CD4-positive, alpha-beta T cell treated with Interferon gamma for 1 hour (primary cell): ENCODE data around the gene STIM1.
"Not testable (repeated sequence)": the region's sequence is repeated elsewhere in the genome, so short reads cannot be mapped to it uniquely, and the experiment has no call there.

ENCODE experiments used
- DNase-seq: peaks from one replicate; pipeline ENCODE4 v3.0.0-alpha.2; 2020

The STIM1 gene

GRCh38 chr11:3989921-3990290, 134.4 kb downstream of the STIM1 start:
- no peak for DNase-seq

- DNase-seq: no peak
Measured at GRCh38 chr11:3990406-3990805, 134.9 kb downstream of the STIM1 start.

- DNase-seq: no peak
Measured at GRCh38 chr11:3992964-3993363, 137.5 kb downstream of the STIM1 start.

- DNase-seq: no peak
Measured at GRCh38 chr11:3994030-3994640, 138.7 kb downstream of the STIM1 start.

- DNase-seq: no peak
Measured at GRCh38 chr11:3995307-3995706, 139.8 kb downstream of the STIM1 start.

- no peak for DNase-seq
Measured at GRCh38 chr11:3995949-3996554, 140.6 kb downstream of the STIM1 start.

- DNase-seq: no peak
Measured at GRCh38 chr11:3996651-3997050, 141.2 kb downstream of the STIM1 start.

GRCh38 chr11:4004753-4005152, 149.3 kb downstream of the STIM1 start:
- not testable (repeated sequence) for DNase-seq

- no peak for DNase-seq
Measured at GRCh38 chr11:4006946-4007680, 151.6 kb downstream of the STIM1 start.

GRCh38 chr11:4008116-4008515, 152.7 kb downstream of the STIM1 start:
- DNase-seq: no peak

GRCh38 chr11:4016602-4017001, 161.1 kb downstream of the STIM1 start:
- not testable (repeated sequence) for DNase-seq

GRCh38 chr11:4017129-4017528, 161.7 kb downstream of the STIM1 start:
- no peak for DNase-seq

- DNase-seq: no peak
Measured at GRCh38 chr11:4018641-4019040, 163.2 kb downstream of the STIM1 start.

- no peak for DNase-seq
Measured at GRCh38 chr11:4019891-4020290, 164.4 kb downstream of the STIM1 start.

- DNase-seq: no peak
Measured at GRCh38 chr11:4022669-4023068, 167.2 kb downstream of the STIM1 start.

GRCh38 chr11:4025248-4025966, 169.9 kb downstream of the STIM1 start:
- DNase-seq: no peak

- DNase-seq: no peak
Measured at GRCh38 chr11:4025967-4026324, 170.5 kb downstream of the STIM1 start.

- DNase-seq: no peak
Measured at GRCh38 chr11:4026389-4026788, 170.9 kb downstream of the STIM1 start.

- no peak for DNase-seq
Measured at GRCh38 chr11:4027746-4028145, 172.3 kb downstream of the STIM1 start.

- DNase-seq: no peak
Measured at GRCh38 chr11:4030197-4030596, 174.7 kb downstream of the STIM1 start.

GRCh38 chr11:4032097-4032496, 176.6 kb downstream of the STIM1 start:
- no peak for DNase-seq

GRCh38 chr11:4035985-4036384, 180.5 kb downstream of the STIM1 start:
- no peak for DNase-seq

- DNase-seq: no peak
Measured at GRCh38 chr11:4039011-4039410, 183.5 kb downstream of the STIM1 start.

- no peak for DNase-seq
Measured at GRCh38 chr11:4040461-4040860, 185.0 kb downstream of the STIM1 start.
